Measurements from ENCODE around the gene RALGAPB. TPM values are rescaled to one million over a fixed set of nuclear protein-coding genes. Genes with fewer than 3 reads are reported as not detected.
A peak's percentile ranks its signal among the peaks of the same experiment; 100 is the strongest.

Gene RALGAPB
- total RNA-seq, 1 experiment from 2014 or later: 24.0 TPM

DNA sequence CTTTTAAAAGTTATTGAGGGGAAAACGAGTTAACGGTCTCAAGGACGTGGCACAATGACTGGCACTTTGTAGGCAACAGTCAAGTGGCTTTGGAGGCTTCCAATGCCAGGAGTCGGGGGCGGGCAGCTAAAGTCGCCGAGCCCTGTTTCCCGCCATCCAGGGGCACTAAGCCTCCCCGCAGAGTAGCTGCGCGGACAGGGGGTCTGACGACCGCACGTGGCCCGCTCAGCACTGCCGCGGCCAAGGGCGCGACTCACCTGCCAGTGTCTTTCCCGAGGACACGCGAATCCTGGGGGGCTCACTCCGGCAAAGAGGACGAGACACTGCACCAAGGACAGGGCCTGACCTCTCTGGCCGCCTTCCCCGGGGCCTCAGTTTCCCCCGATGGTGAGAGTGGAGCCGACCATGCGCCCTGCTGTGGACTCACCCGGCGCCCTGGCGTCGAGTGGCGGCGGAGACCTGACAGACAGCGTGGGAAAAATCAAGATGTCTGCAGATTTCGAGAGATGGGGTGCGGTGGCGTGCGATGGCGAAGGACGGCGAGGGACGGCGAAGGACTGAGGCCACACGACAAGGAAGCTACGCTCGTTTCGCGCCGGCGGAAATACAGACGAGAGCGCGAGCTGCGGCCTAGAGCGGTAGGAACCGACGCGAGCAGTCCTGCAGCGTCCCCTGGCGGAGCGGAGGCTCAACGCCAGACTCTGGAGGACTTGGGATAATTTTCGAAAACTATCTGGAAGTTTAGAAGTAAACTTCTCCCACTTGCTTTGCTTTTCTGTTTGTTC, 37.7 kb upstream of the RALGAPB start, which contains the start of gene SNHG17 (continued):
- no peak; the same call in 1 of the 2 replicates for TF ChIP-seq ELF1 (IDR thresholded peaks at IDR 0.05; ENCODE audit: borderline replicate concordance, low read depth)
- peak; percentile 100 for TF ChIP-seq MAX (IDR thresholded peaks at IDR 0.05)
- no peak for TF ChIP-seq JUND (IDR thresholded peaks at IDR 0.05)
- peak; percentile 97 for TF ChIP-seq POLR2AphosphoS5 (IDR thresholded peaks at IDR 0.05; ENCODE audit: low read depth, low read length)
- TF ChIP-seq FOSL1 (IDR thresholded peaks at IDR 0.05; ENCODE audit: low read depth): 0 out of 2 replicates have a peak, but pooled peaks have one; percentile 16
- TF ChIP-seq TCF7L2 (IDR thresholded peaks at IDR 0.05; ENCODE audit: borderline replicate concordance, extremely low read depth, insufficient read depth, insufficient read length): peak; percentile 74
- TF ChIP-seq CEBPB (IDR thresholded peaks at IDR 0.05; ENCODE audit: low read depth): no peak; the same call in 1 of the 2 replicates
- no peak for TF ChIP-seq EGR1 (IDR thresholded peaks at IDR 0.05; ENCODE audit: low read depth)
- TF ChIP-seq RAD21 (IDR thresholded peaks at IDR 0.05; ENCODE audit: low read depth): peak; percentile 50
- TF ChIP-seq, protein P1, sequence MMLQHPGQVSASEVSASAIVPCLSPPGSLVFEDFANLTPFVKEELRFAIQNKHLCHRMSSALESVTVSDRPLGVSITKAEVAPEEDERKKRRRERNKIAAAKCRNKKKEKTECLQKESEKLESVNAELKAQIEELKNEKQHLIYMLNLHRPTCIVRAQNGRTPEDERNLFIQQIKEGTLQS (IDR thresholded peaks at IDR 0.05): no peak
- TF ChIP-seq POLR2A (IDR thresholded peaks at IDR 0.05; ENCODE audit: borderline replicate concordance, extremely low read depth, insufficient read depth, insufficient read length): peak; percentile 91
- TF ChIP-seq EZH2 (IDR thresholded peaks at IDR 0.05): no peak
- TF ChIP-seq SP1 (IDR thresholded peaks at IDR 0.05; ENCODE audit: low read depth): peak; percentile 75; the same call in 1 of the 2 replicates
- TF ChIP-seq, protein P2, sequence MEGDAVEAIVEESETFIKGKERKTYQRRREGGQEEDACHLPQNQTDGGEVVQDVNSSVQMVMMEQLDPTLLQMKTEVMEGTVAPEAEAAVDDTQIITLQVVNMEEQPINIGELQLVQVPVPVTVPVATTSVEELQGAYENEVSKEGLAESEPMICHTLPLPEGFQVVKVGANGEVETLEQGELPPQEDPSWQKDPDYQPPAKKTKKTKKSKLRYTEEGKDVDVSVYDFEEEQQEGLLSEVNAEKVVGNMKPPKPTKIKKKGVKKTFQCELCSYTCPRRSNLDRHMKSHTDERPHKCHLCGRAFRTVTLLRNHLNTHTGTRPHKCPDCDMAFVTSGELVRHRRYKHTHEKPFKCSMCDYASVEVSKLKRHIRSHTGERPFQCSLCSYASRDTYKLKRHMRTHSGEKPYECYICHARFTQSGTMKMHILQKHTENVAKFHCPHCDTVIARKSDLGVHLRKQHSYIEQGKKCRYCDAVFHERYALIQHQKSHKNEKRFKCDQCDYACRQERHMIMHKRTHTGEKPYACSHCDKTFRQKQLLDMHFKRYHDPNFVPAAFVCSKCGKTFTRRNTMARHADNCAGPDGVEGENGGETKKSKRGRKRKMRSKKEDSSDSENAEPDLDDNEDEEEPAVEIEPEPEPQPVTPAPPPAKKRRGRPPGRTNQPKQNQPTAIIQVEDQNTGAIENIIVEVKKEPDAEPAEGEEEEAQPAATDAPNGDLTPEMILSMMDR (IDR thresholded peaks at IDR 0.05 in 2 of 3, conservative IDR thresholded peaks at IDR 0.05 in 1 of 3; ENCODE audit: borderline replicate concordance in 1 of 3, insufficient read depth in 1 of 3, low read depth in 2 of 3, low read length in 2 of 3): peak; percentile 90 to 100 (median 99)

All from HCT116 (cell line).